Epithelial cell of proximal tubule (primary cell): ENCODE results near the gene CELSR2. TPM values are rescaled to one million over a fixed set of nuclear protein-coding genes. Genes with fewer than 3 reads are reported as not detected.

ENCODE experiments used
- DNase-seq: peaks from one replicate; pipeline ENCODE4 v3.0.0-alpha.2; 2011; ENCODE audit warnings: low read depth
- H3K4me3 ChIP-seq: 2 replicates; pipeline ENCODE4 v1.5.1; 2011; ENCODE audit warnings: low read depth, mild to moderate bottlenecking, low read length
- CTCF ChIP-seq: conservative IDR thresholded peaks from 2 replicates; pipeline ENCODE4 v1.5.1; 2012; ENCODE audit warnings: low read depth, mild to moderate bottlenecking, low read length
- total RNA-seq: library from RNA; depleted of rRNA; stranded (reverse); fragments of >200 nt; gene quantifications from 2 replicates; pipeline ENCODE4 v1.2.3, GENCODE V29; 2015

CELSR2 gene
- total RNA-seq, 1 donor from 2014 or later, result 14.2 TPM

DNA sequence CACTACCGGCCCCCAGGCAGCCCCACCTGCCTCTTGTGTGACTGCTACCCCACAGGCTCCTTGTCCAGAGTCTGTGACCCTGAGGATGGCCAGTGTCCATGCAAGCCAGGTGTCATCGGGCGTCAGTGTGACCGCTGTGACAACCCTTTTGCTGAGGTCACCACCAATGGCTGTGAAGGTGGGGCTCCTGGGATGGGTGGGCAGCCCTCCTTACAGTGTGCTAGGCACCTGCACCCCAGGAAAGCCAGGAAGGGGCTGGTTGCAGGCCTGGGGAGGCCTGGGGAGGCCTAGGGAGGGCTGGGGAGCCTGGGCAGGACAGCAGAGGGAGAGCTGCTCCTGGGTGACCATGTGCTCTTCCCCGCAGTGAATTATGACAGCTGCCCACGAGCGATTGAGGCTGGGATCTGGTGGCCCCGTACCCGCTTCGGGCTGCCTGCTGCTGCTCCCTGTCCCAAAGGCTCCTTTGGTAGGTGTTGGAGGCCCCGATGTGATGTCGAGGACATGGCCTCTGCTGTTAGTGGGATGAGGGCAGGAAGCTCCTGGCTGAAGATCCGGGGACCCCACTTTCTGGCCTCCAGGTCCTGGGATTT lies 16.5 kb downstream of the CELSR2 start:
- no peak for DNase-seq
- no peak for TF ChIP-seq CTCF
- H3K4me3 ChIP-seq, result no peak overlapping the region

- TF ChIP-seq CTCF, result no peak
- DNase-seq, result no peak
- H3K4me3 ChIP-seq, result no peak overlapping the region
These were observed 17.6 kb downstream of the CELSR2 start for GRCh38 chr1:109266965-109267364.

GRCh38 chr1:109267743-109268300 lies 18.5 kb downstream of the CELSR2 start:
- TF ChIP-seq CTCF, result no peak
- H3K4me3 ChIP-seq, result no peak overlapping the region
- no peak for DNase-seq

DNA sequence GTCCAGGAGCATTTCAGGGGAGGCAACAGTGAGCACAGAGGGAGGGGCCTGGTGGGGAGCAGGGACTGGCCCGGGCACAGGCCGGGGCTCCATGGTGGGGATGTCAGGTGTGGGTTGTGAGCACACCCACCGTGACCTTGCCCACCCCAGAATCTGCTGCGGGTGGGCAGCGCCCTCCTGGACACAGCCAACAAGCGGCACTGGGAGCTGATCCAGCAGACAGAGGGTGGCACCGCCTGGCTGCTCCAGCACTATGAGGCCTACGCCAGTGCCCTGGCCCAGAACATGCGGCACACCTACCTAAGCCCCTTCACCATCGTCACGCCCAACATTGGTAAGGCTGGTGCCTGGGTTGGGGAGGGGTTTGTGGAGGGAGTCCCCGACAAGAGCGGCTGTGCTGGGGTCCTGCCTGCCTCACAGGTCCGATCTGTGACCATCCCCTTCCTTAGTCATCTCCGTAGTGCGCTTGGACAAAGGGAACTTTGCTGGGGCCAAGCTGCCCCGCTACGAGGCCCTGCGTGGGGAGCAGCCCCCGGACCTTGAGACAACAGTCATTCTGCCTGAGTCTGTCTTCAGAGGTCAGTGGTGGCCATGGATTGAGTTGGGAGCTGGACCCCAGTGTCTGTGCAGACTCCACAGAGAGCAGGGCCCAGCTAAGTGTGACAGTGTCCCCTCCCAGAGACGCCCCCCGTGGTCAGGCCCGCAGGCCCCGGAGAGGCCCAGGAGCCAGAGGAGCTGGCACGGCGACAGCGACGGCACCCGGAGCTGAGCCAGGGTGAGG lies 19.3 kb downstream of the CELSR2 start:
- DNase-seq, result no peak
- TF ChIP-seq CTCF, result no peak
- no peak overlapping the region for H3K4me3 ChIP-seq

GRCh38 chr1:109269212-109269980 lies 20.1 kb downstream of the CELSR2 start:
- H3K4me3 ChIP-seq, result no peak overlapping the region
- no peak for DNase-seq
- no peak for TF ChIP-seq CTCF

- no peak for TF ChIP-seq CTCF
- no peak overlapping the region for H3K4me3 ChIP-seq
- no peak for DNase-seq
These were observed 20.8 kb downstream of the CELSR2 start for GRCh38 chr1:109269981-109270622.
